ENCODE data around the gene RSPH4A. TPM values are rescaled to one million over a fixed set of nuclear protein-coding genes. Genes with fewer than 3 reads are reported as not detected.

The RSPH4A gene
- total and polyA plus RNA-seq, 9 of the 15 experiments (the other 6 are each of a cell fraction or from before 2014, with no cell fraction given), result 0.04 to 0.30 (median 0.11) TPM

DNA sequence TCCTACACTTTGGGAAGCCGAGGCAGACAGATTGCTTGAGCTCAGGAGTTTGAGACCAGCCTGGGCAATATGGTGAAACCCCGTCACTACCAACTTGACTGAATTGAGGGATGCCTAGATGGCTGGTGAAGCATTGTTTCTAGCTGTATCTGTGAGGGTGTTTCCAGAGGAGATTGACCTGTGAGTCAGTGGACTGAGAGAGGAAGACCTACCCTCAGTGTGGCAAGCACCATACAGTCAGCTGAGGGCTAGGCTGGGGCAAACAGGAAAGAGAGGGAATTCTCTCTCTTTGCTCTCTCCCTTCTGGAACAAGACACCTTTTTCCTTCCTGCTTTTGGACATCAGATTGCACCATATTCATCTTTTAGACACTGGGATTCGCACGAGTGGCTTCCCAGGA, 56.0 kb downstream of the RSPH4A start:
- H3K4me2 ChIP-seq (ENCODE audit: insufficient read depth, low read length), result no peak overlapping the region; the same call in 1 of the 2 replicates
- intact Hi-C loops (cut with micrococcal nuclease) (no loop called here), in situ Hi-C loops (cut with MboI) (no loop called here)
- H3K4me1 ChIP-seq (replicated peaks in 1 of 2; ENCODE audit: control insufficient read depth in 2 of 2, insufficient read depth in 2 of 2, low read length in 2 of 2), result no peaks in the 10 kb centered on the region
- no peak overlapping the region for H3K9ac ChIP-seq (ENCODE audit: insufficient read depth in 1 of 2, low read depth in 2 of 2, low read length in 2 of 2)
- TF ChIP-seq ZNF175 (CRISPR knock-in tag; IDR thresholded peaks at IDR 0.05; ENCODE audit: low read depth) (no peak), SMARCC2 (IDR thresholded peaks at IDR 0.05; ENCODE audit: low read depth) (no peak), ARID2 (IDR thresholded peaks at IDR 0.05) (no peak), ZNF124 (CRISPR knock-in tag; IDR thresholded peaks at IDR 0.05) (no peak), CTBP1 (IDR thresholded peaks at IDR 0.05; ENCODE audit: borderline replicate concordance) (no peak), POLR3G (IDR thresholded peaks at IDR 0.05; ENCODE audit: extremely low read depth, insufficient read length, insufficient replicate concordance) (no peak), TAF9B (IDR thresholded peaks at IDR 0.05; ENCODE audit: partially characterized antibody) (no peak), ZNF57 (CRISPR knock-in tag; IDR thresholded peaks at IDR 0.05) (no peak), POLR2A (conservative IDR thresholded peaks at IDR 0.05) (no peak), FOXA1 (IDR thresholded peaks at IDR 0.05; ENCODE audit: borderline replicate concordance) (no peak), HDAC1 (IDR thresholded peaks at IDR 0.05) (no peak)
- TF ChIP-seq, protein P1, sequence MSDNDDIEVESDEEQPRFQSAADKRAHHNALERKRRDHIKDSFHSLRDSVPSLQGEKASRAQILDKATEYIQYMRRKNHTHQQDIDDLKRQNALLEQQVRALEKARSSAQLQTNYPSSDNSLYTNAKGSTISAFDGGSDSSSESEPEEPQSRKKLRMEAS (CRISPR knock-in tag; IDR thresholded peaks at IDR 0.05), result no peak
- no peaks in the 10 kb centered on the region for H3K36me3 ChIP-seq (ENCODE audit: control insufficient read depth, insufficient read depth, low read length)
- H3K4me3 ChIP-seq, result no peak overlapping the region
- H3K27ac ChIP-seq (ENCODE audit: extremely low read depth, low read depth, low read length), result no peak overlapping the region
- DNase-seq (ENCODE audit: extremely low read depth in 1 of 4, low spot score in 3 of 4) (no peak), FAIRE-seq (no peak), ATAC-seq (no peak)
- POLR2A ChIA-PET, result interaction anchor here (1.8 kb wide), 1 partner anchor 9 kb away, joined by 9 read pairs; the partner anchor contains the start of gene KPNA5
- 55% methylated on average over 4 of the region's 4 CpGs for WGBS (ENCODE audit: insufficient coverage, low coverage, missing lambda C conversion rate)
- no peaks in the 10 kb centered on the region for H3K9me1 ChIP-seq (ENCODE audit: control insufficient read depth, insufficient read depth, low read length)
- peak overlapping the region; percentile 58 for H2AFZ ChIP-seq (ENCODE audit: low read depth, low read length)
- CTCF ChIA-PET (ENCODE audit: low intra/inter-chr PET ratio), result no interaction called here
- no peaks in the 10 kb centered on the region for H3K9me3 ChIP-seq (replicated peaks; ENCODE audit: control insufficient read depth, insufficient read depth, low read depth, low read length)
- no TSS peak for BruUV-seq (replicated peaks)
- peaks cover 13% of the 10 kb centered on the region for H3K79me2 ChIP-seq (ENCODE audit: control insufficient read depth, insufficient read depth, low read length)
- H4K20me1 ChIP-seq (replicated peaks; ENCODE audit: control insufficient read depth, insufficient read depth, low read length), result no peaks in the 10 kb centered on the region
- H3K27me3 ChIP-seq (ENCODE audit: control insufficient read depth in 2 of 2, insufficient read depth in 2 of 2, low read length in 2 of 2), result no peaks in the 10 kb centered on the region

All from K562 (cell line).